Lung (tissue), 12 donors: ENCODE measurements around the gene SELENOF. TPM values are rescaled to one million over a fixed set of nuclear protein-coding genes. Genes with fewer than 3 reads are reported as not detected.
A peak's percentile ranks its signal among the peaks of the same experiment; 100 is the strongest.

Experiments used
- ATAC-seq: fragments of 200-7000 bp; cut with Tn5 transposase; one replicate; pipeline ENCODE4 v1.9.1; 2020; ENCODE audit warnings: moderate number of reproducible peaks; ENCODE audit not compliant: insufficient read depth, low FRiP score
- DNase-seq, 3 donors: peaks; one replicate each; pipeline ENCODE4 v3.0.0-alpha.2; 2013 to 2017
- H3K27ac ChIP-seq, 2 donors: one replicate each; pipeline ENCODE4 v1.5.1; 2013; ENCODE audit warnings: mild to moderate bottlenecking in 2 of 2, moderate library complexity in 2 of 2, control low read depth in 1 of 2, inconsistent platforms in 1 of 2, low read depth in 1 of 2, low read length in 1 of 2
- H3K27me3 ChIP-seq, 3 donors: one replicate each; pipeline ENCODE4 v1.5.1; 2013; ENCODE audit warnings: low read length in 2 of 3; ENCODE audit not compliant: control insufficient read depth in 3 of 3, insufficient read depth in 3 of 3
- H3K36me3 ChIP-seq, 4 donors: one replicate each; pipeline ENCODE4 v1.5.1; 2013; ENCODE audit warnings: low read length in 4 of 4, mild to moderate bottlenecking in 1 of 4, moderate library complexity in 1 of 4; ENCODE audit not compliant: control insufficient read depth in 4 of 4, insufficient read depth in 4 of 4
- H3K4me1 ChIP-seq, 5 donors: one replicate each; pipeline ENCODE4 v1.5.1; 2013; ENCODE audit warnings: low read length in 5 of 5, mild to moderate bottlenecking in 2 of 5, moderate library complexity in 1 of 5; ENCODE audit not compliant: control insufficient read depth in 5 of 5, insufficient read depth in 5 of 5
- H3K4me3 ChIP-seq: one replicate; pipeline ENCODE4 v1.5.1; 2013; ENCODE audit warnings: mild to moderate bottlenecking, control low read depth, moderate library complexity
- H3K9ac ChIP-seq, 2 donors: one replicate each; pipeline ENCODE4 v1.5.1; 2013; ENCODE audit warnings: low read length in 2 of 2, control low read depth in 1 of 2; ENCODE audit not compliant: insufficient read depth in 1 of 2
- H3K9me3 ChIP-seq, 4 donors: one replicate each; pipeline ENCODE4 v1.5.1; 2013; ENCODE audit warnings: low read length in 3 of 4, mild to moderate bottlenecking in 1 of 4, moderate library complexity in 1 of 4; ENCODE audit not compliant: control insufficient read depth in 4 of 4, insufficient read depth in 3 of 4
- CTCF ChIP-seq: IDR thresholded peaks from 2 replicates; pipeline ENCODE4 v1.5.1; 2012; ENCODE audit warnings: mild to moderate bottlenecking; ENCODE audit errors: control extremely low read depth, extremely low read depth
- WGBS, 2 donors: extraction: QIAGEN DNeasy Blood & Tissue Kit; methylation state at CpG; one replicate each; pipeline ENCODE4 v1.1.7; 2013; 5-methylcytosine and 5-hydroxymethylcytosine counted together
- polyA plus RNA-seq, 2 donors: library from polyadenylated mRNA; stranded (reverse); fragments of 200-250 nt; gene quantifications; one replicate each; pipeline ENCODE4 v1.2.1, GENCODE V29; 2013
- total RNA-seq, 2 donors: library from RNA; depleted of rRNA in 1 of 2; stranded (reverse); fragments of >200 nt in 1 of 2; gene quantifications; one replicate each; pipeline ENCODE4 v1.2.1, GENCODE V29; 2014 to 2021
- donor health status: control.
- donor health status: control.
- donor health status: Bipolar disorder and iron deficiency.
- donor health status: healthy.
- donor health status: DM: yes; HTN: yes; CAD: no.

SELENOF gene
- total and polyA plus RNA-seq, 4 donors: 132 to 240 (median 207) TPM

DNA sequence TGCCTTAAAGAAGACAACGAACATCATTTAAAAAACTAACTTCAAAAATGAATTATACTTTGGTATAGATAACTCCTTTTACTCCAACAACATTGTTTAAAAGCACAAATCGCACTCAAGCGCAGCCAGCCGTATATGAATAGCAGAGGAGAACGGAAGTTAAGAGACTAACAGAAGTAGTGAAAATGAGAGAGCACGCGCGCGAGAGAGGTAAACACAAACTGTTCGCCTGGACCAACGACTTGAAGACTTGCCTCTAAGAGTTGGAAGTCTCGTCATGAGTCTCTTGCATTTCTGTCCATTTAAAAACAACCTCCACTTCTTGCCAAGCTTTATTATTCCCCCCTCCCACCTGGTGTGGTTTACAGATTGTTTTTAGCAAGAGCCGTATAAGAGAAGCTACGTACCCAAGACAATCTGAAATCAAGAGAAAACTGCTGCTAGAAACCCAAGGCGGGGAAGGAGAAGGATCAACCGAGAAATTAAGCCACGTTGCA, 479 bp downstream of the SELENOF start:
- 0% methylated on average over 17 of the region's 17 CpGs for WGBS, 2 donors

DNA sequence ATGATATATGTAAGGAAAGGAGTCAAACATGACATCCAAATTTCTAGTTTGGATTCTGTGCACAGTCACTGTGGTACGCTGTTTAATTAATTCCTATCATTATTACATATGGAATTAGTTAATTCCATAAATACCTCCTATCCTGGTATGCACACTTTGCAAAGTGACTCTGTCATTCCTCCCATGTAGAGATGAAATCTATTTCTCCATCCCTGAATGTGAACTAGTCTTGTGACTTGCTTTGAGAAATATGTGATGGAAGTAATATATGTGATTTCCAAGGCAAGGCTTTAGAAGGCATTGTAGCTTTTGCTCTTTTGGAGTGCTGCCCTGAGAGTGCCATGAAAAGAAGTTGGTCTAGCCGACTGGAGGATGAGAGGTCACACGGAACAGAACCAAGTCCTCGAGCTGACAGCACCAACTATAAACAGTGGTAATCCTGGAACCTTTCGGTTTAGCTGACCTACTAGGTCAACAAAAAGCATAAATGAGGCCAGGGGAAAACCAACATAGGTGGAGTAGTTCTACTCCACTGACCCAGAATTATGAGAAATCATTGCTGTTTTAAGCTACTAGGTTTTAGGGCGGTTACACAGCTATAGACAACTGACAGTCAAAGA, 1.5 kb downstream of the SELENOF start:
- Histone ChIP-seq H3K4me1 (peaks cover 0 to 19% (median 10%) of the 10 kb centered on the region in 5 donors), H3K36me3 (peaks cover 0 to 7% (median 2%) of the 10 kb centered on the region in 4 donors), H3K9ac (peak overlapping the region in 1 of 2 donors; percentile 96), H3K27me3 (no peaks in the 10 kb centered on the region), H3K27ac (peak overlapping the region in 1 of 2 donors; percentile 3), H3K9me3 (no peaks in the 10 kb centered on the region), H3K4me3 (no peak overlapping the region)
- no peak for TF ChIP-seq CTCF
- WGBS, 2 donors: 57 to 74% methylated on average over 6 of the region's 6 CpGs
- DNase-seq (no peak), ATAC-seq (no peak)

More for the DNA sequence above, 479 bp downstream of the SELENOF start:
- peak overlapping the region; percentile 95 for H3K4me3 ChIP-seq
- peaks cover 0 to 19% (median 10%) of the 10 kb centered on the region in 5 donors for H3K4me1 ChIP-seq
- peak overlapping the region; percentile 74 to 96 for H3K9ac ChIP-seq
- peak overlapping the region; percentile 92 to 97 for H3K27ac ChIP-seq
- no peaks in the 10 kb centered on the region for H3K9me3 ChIP-seq
- DNase-seq (peak in 1 of 3 donors; percentile 67), ATAC-seq (no peak)
- peaks cover 0 to 7% (median 2%) of the 10 kb centered on the region in 4 donors for H3K36me3 ChIP-seq
- no peaks in the 10 kb centered on the region for H3K27me3 ChIP-seq
- TF ChIP-seq CTCF: no peak

DNA sequence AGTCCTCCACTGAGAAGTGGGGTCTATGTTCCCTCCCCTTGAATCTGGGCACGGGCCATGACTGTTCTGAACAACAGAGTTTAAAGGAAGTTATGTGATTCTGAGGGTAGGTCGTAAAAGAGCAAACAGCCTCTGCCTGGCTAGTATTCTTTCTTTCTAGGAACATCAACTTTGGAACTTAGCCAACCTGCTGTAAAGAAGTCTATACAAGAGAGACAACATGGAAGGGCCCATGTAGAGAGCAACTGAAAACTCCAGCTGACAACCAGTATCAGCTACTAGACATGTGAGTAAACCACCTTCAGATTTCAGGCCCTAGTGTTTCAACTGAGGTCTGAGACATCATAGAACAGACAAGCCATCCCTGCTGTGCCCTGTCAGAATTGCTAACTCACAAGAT, 7.5 kb downstream of the SELENOF start:
- TF ChIP-seq CTCF: no peak
- H3K9ac ChIP-seq: no peak overlapping the region
- peaks cover 0 to 21% (median 0%) of the 10 kb centered on the region in 5 donors for H3K4me1 ChIP-seq
- H3K36me3 ChIP-seq: peaks cover 0 to 7% (median 4%) of the 10 kb centered on the region in 4 donors
- no peaks in the 10 kb centered on the region for H3K27me3 ChIP-seq
- H3K9me3 ChIP-seq: no peaks in the 10 kb centered on the region
- no peak overlapping the region for H3K27ac ChIP-seq
- WGBS, 2 donors: 17 to 33% methylated on average over 2 of the region's 2 CpGs
- ATAC-seq (no peak), DNase-seq (peak in 2 of 3 donors; percentile 36 to 46)
- no peak overlapping the region for H3K4me3 ChIP-seq
